ENCODE data around the gene TCEAL6. TPM values are rescaled to one million over a fixed set of nuclear protein-coding genes. Genes with fewer than 3 reads are reported as not detected.

TCEAL6 gene
- not detected in 5 replicates for total RNA-seq (2022; extraction: Qiagen RNA extraction; ENCODE audit: low read depth)

GRCh38 chrX:102142274-102142673 is at the start of gene TCEAL6:
Gene TCEAL6 (minus strand): TSS chrX:102142481.

GRCh38 chrX:102155806-102156179 is 13.5 kb upstream of the TCEAL6 start, which contains the start of gene BEX5:
Gene BEX5 (minus strand): TSS chrX:102155977. CDS start chrX:102154265, 1,712 bp downstream.

GRCh38 chrX:102125436-102125835 is 16.8 kb downstream of the TCEAL6 start, which contains the start of gene TCEAL2:
Gene TCEAL2 (plus strand): TSS chrX:102125679. CDS start chrX:102126831, 1,152 bp downstream.

Other genes starting within 250 kb of the TCEAL6 start
- 0.04 to 0.08 TPM (median 0.07 TPM) in 4 of 5 replicates, not detected in the other for gene ZMAT1, start 210.5 kb downstream of the TCEAL6 start, total RNA-seq (2022; extraction: Qiagen RNA extraction; ENCODE audit: low read depth)
- not detected in 5 replicates for gene TCEAL2, start 16.8 kb downstream of the TCEAL6 start, total RNA-seq (2022; extraction: Qiagen RNA extraction; ENCODE audit: low read depth)
- not detected in 5 replicates for gene BEX5, start 13.5 kb upstream of the TCEAL6 start, total RNA-seq (2022; extraction: Qiagen RNA extraction; ENCODE audit: low read depth)
- not detected in 5 replicates for gene TCP11X1, start 72.8 kb upstream of the TCEAL6 start, total RNA-seq (2022; extraction: Qiagen RNA extraction; ENCODE audit: low read depth)
- gene NXF2, start 104.7 kb upstream of the TCEAL6 start, total RNA-seq (2022; extraction: Qiagen RNA extraction; ENCODE audit: low read depth) = not detected in 5 replicates

Data from A549 treated with CpdA at 1 μM for 4 hours (cell line).